HG03378 (cell line): Measurements from ENCODE around the gene PLEKHF1.

Source experiments
- ATAC-seq: cut with Tn5 transposase; IDR thresholded peaks from one replicate; pipeline ENCODE4 v1.9.1; 2021; ENCODE audit warnings: mild to moderate bottlenecking, moderate library complexity; ENCODE audit not compliant: unreplicated experiment

PLEKHF1 gene

DNA sequence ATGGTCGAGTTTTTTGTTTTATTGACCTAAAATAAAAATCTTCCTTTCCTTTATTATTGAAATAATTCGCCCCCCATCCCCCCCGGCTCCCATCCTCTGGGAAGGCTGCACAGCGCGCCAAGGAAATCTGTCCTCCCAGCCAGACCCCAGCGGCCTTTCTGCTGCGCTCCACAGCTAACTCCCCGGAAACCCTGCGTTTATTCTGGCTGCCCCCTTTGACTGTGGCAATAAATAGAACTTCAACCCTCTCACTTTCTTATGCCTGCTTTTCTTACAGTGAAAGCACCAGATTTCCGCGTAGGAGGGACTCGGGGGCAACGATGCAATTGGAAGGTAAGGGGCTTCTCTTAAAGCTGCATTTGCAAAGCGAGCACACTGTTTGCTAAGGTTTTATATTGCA is 59.5 kb downstream of the PLEKHF1 start:
- ATAC-seq: no peak
